Measurements from ENCODE around the gene EIF4E3.

DNA sequence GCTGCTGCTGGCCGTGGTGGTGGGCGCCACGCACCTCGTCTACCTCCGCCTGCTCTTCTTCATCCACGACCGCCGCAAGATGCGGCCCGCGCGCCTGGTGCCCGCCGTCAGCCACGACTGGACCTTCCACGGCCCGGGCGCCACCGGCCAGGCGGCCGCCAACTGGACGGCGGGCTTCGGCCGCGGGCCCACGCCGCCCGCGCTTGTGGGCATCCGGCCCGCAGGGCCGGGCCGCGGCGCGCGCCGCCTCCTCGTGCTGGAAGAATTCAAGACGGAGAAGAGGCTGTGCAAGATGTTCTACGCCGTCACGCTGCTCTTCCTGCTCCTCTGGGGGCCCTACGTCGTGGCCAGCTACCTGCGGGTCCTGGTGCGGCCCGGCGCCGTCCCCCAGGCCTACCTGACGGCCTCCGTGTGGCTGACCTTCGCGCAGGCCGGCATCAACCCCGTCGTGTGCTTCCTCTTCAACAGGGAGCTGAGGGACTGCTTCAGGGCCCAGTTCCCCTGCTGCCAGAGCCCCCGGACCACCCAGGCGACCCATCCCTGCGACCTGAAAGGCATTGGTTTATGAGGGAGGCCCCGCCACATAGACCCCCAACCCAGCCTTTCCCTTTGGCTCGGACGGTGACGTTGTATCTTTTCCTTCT lies 29.5 kb upstream of the EIF4E3 start:
- TF ChIP-seq, protein P1, sequence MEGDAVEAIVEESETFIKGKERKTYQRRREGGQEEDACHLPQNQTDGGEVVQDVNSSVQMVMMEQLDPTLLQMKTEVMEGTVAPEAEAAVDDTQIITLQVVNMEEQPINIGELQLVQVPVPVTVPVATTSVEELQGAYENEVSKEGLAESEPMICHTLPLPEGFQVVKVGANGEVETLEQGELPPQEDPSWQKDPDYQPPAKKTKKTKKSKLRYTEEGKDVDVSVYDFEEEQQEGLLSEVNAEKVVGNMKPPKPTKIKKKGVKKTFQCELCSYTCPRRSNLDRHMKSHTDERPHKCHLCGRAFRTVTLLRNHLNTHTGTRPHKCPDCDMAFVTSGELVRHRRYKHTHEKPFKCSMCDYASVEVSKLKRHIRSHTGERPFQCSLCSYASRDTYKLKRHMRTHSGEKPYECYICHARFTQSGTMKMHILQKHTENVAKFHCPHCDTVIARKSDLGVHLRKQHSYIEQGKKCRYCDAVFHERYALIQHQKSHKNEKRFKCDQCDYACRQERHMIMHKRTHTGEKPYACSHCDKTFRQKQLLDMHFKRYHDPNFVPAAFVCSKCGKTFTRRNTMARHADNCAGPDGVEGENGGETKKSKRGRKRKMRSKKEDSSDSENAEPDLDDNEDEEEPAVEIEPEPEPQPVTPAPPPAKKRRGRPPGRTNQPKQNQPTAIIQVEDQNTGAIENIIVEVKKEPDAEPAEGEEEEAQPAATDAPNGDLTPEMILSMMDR (IDR thresholded peaks at IDR 0.05): no peak
- TF ChIP-seq EZH2 (IDR thresholded peaks at IDR 0.05; ENCODE audit: borderline replicate concordance, insufficient read depth, low read depth, low read length, poor library complexity, severe bottlenecking): no peak

Data from B cell (primary cell).